ENCODE measurements around the gene RAB26.

RAB26 gene

GRCh38 chr16:2191446-2191706 is 43.0 kb downstream of the RAB26 start:
- no peak overlapping the region for H3K4me3 ChIP-seq (ENCODE audit: low read depth, low read length)
- TF ChIP-seq CTCF (IDR thresholded peaks at IDR 0.05; ENCODE audit: low read depth, low read length), result no peak
- H3K9me3 ChIP-seq, result no peaks in the 10 kb centered on the region
- peaks cover 17% of the 10 kb centered on the region for H3K4me1 ChIP-seq
- no peak for DNase-seq
- no peaks in the 10 kb centered on the region for H3K27me3 ChIP-seq
- H3K36me3 ChIP-seq, result no peaks in the 10 kb centered on the region; the same call in 1 of the 2 replicates

- peak; percentile 80 for DNase-seq
- no peaks in the 10 kb centered on the region for H3K27me3 ChIP-seq
- H3K4me3 ChIP-seq (ENCODE audit: low read depth, low read length), result peak overlapping the region; percentile 62
- H3K9me3 ChIP-seq, result no peaks in the 10 kb centered on the region
- peaks cover 17% of the 10 kb centered on the region for H3K4me1 ChIP-seq
- no peak for TF ChIP-seq CTCF (IDR thresholded peaks at IDR 0.05; ENCODE audit: low read depth, low read length)
- no peaks in the 10 kb centered on the region for H3K36me3 ChIP-seq
These were observed 45.9 kb downstream of the RAB26 start for GRCh38 chr16:2194166-2194834.

- DNase-seq, result peak; percentile 56
- Histone ChIP-seq H3K9me3 (no peaks in the 10 kb centered on the region), H3K27me3 (no peaks in the 10 kb centered on the region), H3K4me3 (ENCODE audit: low read depth, low read length) (peak overlapping the region; percentile 62), H3K36me3 (no peaks in the 10 kb centered on the region), H3K4me1 (peaks cover 17% of the 10 kb centered on the region)
- peak; percentile 55 for TF ChIP-seq CTCF (IDR thresholded peaks at IDR 0.05; ENCODE audit: low read depth, low read length)
These were observed 46.5 kb downstream of the RAB26 start for GRCh38 chr16:2194852-2195321.

GRCh38 chr16:2195322-2196161 is 47.1 kb downstream of the RAB26 start:
- Histone ChIP-seq H3K9me3 (no peaks in the 10 kb centered on the region), H3K27me3 (no peaks in the 10 kb centered on the region), H3K36me3 (no peaks in the 10 kb centered on the region), H3K4me1 (peaks cover 17% of the 10 kb centered on the region), H3K4me3 (ENCODE audit: low read depth, low read length) (peak overlapping the region; percentile 62)
- no peak for TF ChIP-seq CTCF (IDR thresholded peaks at IDR 0.05; ENCODE audit: low read depth, low read length)
- peak; percentile 56 for DNase-seq

GRCh38 chr16:2196162-2196980 is 47.9 kb downstream of the RAB26 start, which contains the start of gene CASKIN1:
CASKIN1 (minus strand) TSS chr16:2196605; CDS start chr16:2196432, 173 bp downstream.
- Histone ChIP-seq H3K4me1 (peaks cover 17% of the 10 kb centered on the region), H3K36me3 (no peaks in the 10 kb centered on the region), H3K27me3 (no peaks in the 10 kb centered on the region), H3K4me3 (ENCODE audit: low read depth, low read length) (peak within 1 kb of the TSS; percentile 62), H3K9me3 (no peaks in the 10 kb centered on the region)
- DNase-seq, result peak; percentile 55
- TF ChIP-seq CTCF (IDR thresholded peaks at IDR 0.05; ENCODE audit: low read depth, low read length), result no peak
